ENCODE results near the gene SLC25A33.
A peak's percentile ranks its signal among the peaks of the same experiment; 100 is the strongest.

The SLC25A33 gene

DNA sequence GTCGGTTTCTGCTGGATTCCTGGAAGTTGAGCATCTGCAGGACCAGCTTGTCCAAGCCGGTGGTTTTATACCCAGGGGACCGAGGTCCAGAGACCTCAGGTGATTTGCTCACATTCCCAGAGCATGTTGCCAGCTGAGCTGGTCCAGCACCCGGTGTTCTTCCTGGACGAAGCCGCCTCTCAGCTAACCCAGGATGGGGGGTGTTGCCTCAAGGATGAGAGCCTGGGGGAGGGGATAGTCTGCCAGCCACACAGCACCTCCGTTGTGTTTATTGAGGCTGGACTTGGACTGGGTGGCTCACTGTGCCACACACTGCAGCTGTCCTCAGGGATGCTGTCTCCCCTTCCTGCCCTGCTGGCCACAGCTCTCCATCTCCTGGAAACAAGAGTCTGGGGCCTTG is 50.9 kb downstream of the SLC25A33 start:
- TF ChIP-seq CTCF (IDR thresholded peaks at IDR 0.05; ENCODE audit: extremely low read depth, missing control alignments): no peak
- no peak for DNase-seq (ENCODE audit: low spot score)

DNA sequence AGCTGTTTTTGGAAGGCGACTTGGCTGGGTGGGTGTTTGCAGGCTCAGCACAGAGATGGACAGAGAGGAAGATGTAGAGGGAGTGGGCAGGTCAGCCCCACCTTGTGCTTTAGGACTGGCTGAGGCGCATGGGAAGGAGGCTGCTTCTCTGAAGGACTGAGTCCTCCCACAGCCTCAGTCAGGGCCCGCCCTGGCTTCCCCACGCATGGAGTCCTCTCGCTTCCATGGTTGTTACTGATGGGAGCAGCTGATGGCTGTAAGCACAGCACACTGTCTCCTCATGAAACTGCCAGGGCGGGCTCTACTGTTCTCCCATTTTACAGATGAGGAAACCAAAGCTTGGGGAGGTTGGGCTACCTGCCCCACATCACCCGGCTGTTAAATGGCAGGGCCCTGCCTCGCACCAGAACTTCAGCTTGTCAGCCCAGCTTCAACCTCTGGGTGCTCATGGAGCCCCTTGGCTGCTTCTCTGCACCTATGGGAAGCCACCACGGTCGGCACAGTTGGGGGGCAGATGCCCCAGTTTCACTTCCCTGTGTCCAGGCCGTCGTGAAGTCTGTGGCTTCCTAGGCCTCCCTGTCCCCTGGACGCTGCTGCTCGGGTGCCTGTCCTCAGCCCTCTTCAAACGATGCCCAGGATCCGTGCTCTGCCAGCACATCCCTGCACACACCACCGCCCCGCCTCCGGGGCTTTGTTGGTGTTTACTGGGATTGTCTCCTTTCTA is 51.8 kb downstream of the SLC25A33 start:
- DNase-seq (ENCODE audit: low spot score): no peak
- no peak for TF ChIP-seq CTCF (IDR thresholded peaks at IDR 0.05; ENCODE audit: extremely low read depth, missing control alignments)

DNA sequence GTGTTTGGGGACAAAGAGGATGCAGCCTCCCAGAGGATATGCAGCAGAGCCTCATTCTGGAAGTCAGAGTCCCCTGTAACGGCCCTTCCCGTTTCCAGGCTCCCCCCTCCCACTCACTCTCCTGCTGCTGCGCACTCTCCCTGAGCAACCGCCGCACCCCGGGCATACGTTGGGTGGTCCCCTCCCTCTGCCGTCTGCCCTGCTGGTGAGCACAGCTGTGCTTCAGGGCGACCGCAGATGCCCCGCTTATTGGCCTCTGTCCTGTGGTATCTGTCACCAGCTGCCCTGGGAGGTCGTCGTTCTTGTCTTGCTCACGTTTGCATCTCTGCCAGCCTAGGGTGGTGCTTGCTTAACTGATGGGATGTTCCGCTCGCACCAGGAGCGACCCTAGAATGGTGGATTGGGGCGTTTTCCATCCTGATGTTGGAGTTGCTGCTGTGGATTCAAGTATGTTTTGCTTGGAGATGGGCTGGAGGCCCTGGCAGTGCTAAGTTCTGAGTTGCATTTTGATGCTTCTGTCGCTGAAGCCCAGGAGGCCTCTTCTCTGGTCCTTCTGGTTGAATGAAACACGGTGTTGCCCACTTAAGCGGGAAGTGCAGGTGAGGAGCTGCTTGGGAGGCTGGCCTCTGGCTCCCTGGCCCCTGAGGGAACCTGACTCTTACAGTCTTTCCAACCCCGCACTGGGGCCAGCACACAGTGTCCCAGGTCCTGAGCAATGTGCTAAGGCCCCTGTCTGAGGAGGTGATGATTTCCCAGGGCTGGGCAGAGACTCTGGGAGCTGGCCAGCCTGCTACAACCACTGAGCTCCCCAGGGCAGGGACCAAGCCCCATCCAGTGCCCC is 52.6 kb downstream of the SLC25A33 start:
- no peak for TF ChIP-seq CTCF (IDR thresholded peaks at IDR 0.05; ENCODE audit: extremely low read depth, missing control alignments)

DNA sequence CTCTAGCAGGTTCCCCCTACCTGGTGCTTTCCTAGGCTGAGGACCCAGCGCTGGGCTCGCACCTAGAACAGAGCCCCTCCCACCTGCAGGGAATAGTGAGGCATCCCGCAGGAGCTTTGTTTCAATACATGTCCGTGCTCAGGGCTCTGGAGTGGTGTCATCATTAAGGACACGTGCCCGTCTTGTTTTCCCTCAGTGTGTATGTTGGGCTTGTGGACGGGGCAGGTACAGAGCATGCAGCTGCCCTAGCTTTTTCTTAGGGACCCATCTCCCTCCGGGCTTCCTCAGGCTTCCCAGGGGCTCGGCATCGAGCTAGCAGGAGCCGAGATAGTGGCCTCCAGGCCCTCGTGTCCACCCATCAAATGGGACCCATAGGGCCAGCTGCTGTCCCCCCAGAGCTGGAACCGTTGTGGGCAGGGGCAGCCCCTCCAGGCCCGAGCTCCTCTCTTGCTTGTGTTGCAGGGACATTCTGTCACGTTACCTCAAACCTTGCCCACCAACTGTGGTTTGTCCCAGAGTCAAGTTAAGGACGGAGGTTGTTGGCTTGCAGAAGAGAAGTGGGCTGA is 53.3 kb downstream of the SLC25A33 start:
- no peak for TF ChIP-seq CTCF (IDR thresholded peaks at IDR 0.05; ENCODE audit: extremely low read depth, missing control alignments)
- DNase-seq (ENCODE audit: low spot score): no peak

More for the DNA sequence above, 52.6 kb downstream of the SLC25A33 start:
- DNase-seq (ENCODE audit: low spot score): no peak

GRCh38 chr1:9593147-9593491 is 53.9 kb downstream of the SLC25A33 start:
- no peak for DNase-seq (ENCODE audit: low spot score)
- TF ChIP-seq CTCF (IDR thresholded peaks at IDR 0.05; ENCODE audit: extremely low read depth, missing control alignments): no peak

DNA sequence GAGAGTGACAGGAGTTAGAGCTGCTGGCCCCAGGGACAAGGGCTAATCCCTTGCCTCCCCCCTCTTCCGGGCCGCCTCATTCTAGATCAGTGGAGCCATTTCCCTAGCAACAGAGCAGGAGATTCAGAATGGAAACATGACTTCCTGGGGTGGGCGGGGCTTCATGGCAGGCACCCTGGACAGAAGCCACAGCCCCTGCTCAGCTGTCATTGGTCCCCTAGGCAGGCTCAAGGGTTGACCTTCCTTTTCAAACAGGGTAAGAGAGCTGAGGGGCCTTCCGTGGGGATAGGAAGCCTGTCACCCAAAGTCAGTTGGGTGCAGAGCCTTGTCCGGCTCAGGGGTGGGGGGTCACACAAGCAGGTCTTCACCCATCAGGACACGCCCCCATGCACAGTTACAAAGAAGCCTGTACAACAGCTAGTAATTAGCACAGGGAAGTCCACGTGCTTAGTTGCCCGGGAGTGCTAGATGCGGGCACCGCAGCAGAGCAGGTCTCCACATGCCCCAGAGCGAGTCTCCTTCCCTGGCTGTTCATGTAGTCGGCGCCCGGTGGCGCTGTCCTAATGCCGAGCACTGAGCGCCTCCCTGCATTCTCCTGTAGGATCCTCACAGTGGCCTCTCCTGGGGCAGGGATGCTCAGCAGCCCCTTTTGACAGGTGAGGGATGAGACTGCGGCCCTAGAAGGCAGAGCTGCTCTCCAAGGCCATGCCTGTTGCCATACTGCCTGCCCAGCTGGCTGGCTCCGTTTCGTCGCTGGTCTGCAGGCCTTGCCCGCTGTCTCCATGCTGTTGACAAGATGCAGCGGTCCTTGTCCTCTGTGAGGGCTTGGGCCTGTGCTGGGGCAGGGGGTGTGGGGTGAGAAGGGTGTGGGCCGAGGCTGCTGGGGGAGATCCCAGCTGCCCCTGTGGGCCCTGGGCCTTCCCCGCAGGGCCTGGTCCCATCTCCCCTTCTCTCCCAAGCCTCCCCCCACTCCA is 54.5 kb downstream of the SLC25A33 start:
- DNase-seq (ENCODE audit: low spot score): peak; percentile 88
- TF ChIP-seq CTCF (IDR thresholded peaks at IDR 0.05; ENCODE audit: extremely low read depth, missing control alignments): no peak

All from GM20000 (cell line).